ENCODE results near the gene AOC3.

Gene AOC3

GRCh38 chr17:42891539-42892152 lies 40.6 kb downstream of the AOC3 start:
- no peak overlapping the region for H4K8ac ChIP-seq (ENCODE audit: low read depth, low read length)
- H3K27ac ChIP-seq (ENCODE audit: low read depth, low read length): no peak overlapping the region
- no peak overlapping the region for H2BK15ac ChIP-seq (replicated peaks; ENCODE audit: low read depth)
- H3K56ac ChIP-seq (ENCODE audit: low read length): no peak overlapping the region
- no peak overlapping the region for H4K5ac ChIP-seq (ENCODE audit: low read length)
- H3K9ac ChIP-seq (ENCODE audit: low read length): no peak overlapping the region
- no CpG with 5 or more reads among the region's 10 CpGs for WGBS (ENCODE audit: extremely low coverage, insufficient coverage, low lambda C conversion rate)
- H3K79me2 ChIP-seq (ENCODE audit: control insufficient read depth, insufficient read depth, low read length): no peaks in the 10 kb centered on the region
- no peak overlapping the region for H2BK5ac ChIP-seq (ENCODE audit: low read length)
- peak; percentile 28 for DNase-seq
- no peak overlapping the region for H2BK120ac ChIP-seq (ENCODE audit: low read depth, low read length)
- no peaks in the 10 kb centered on the region for H3K4me1 ChIP-seq (ENCODE audit: control insufficient read depth, low read depth, low read length)
- H3K23ac ChIP-seq (ENCODE audit: low read length): no peak overlapping the region
- no peak overlapping the region for H3K18ac ChIP-seq (ENCODE audit: low read length)
- no peak overlapping the region for H3K4ac ChIP-seq (ENCODE audit: low read depth, low read length)
- H3K27me3 ChIP-seq (ENCODE audit: insufficient read depth, low read length, poor library complexity): no peaks in the 10 kb centered on the region
- H3K4me2 ChIP-seq (ENCODE audit: low read length): no peak overlapping the region
- no peak overlapping the region for H2AK5ac ChIP-seq (ENCODE audit: low read length)
- H3K4me3 ChIP-seq (ENCODE audit: low read length): no peak overlapping the region
- H3K36me3 ChIP-seq (ENCODE audit: control insufficient read depth, insufficient read depth, low read length): no peaks in the 10 kb centered on the region
- H3K79me1 ChIP-seq (ENCODE audit: low read length): no peaks in the 10 kb centered on the region

GRCh38 chr17:42893359-42893758 lies 42.4 kb downstream of the AOC3 start:
- no peaks in the 10 kb centered on the region for H3K79me2 ChIP-seq (ENCODE audit: control insufficient read depth, insufficient read depth, low read length)
- no peak overlapping the region for H2AK5ac ChIP-seq (ENCODE audit: low read length)
- H3K36me3 ChIP-seq (ENCODE audit: control insufficient read depth, insufficient read depth, low read length): no peaks in the 10 kb centered on the region
- H3K56ac ChIP-seq (ENCODE audit: low read length): no peak overlapping the region
- no peak overlapping the region for H3K27ac ChIP-seq (ENCODE audit: low read depth, low read length)
- no peak overlapping the region for H3K9ac ChIP-seq (ENCODE audit: low read length)
- no CpG with 5 or more reads among the region's 4 CpGs for WGBS (ENCODE audit: extremely low coverage, insufficient coverage, low lambda C conversion rate)
- no peak overlapping the region for H3K4me2 ChIP-seq (ENCODE audit: low read length)
- no peak overlapping the region for H2BK120ac ChIP-seq (ENCODE audit: low read depth, low read length)
- no peak overlapping the region for H3K23ac ChIP-seq (ENCODE audit: low read length)
- no peak overlapping the region for H2BK15ac ChIP-seq (replicated peaks; ENCODE audit: low read depth)
- no peak overlapping the region for H2BK5ac ChIP-seq (ENCODE audit: low read length)
- no peak overlapping the region for H3K4ac ChIP-seq (ENCODE audit: low read depth, low read length)
- no peak for DNase-seq
- no peak overlapping the region for H3K4me3 ChIP-seq (ENCODE audit: low read length)
- H3K18ac ChIP-seq (ENCODE audit: low read length): no peak overlapping the region
- no peak overlapping the region for H4K8ac ChIP-seq (ENCODE audit: low read depth, low read length)
- no peaks in the 10 kb centered on the region for H3K79me1 ChIP-seq (ENCODE audit: low read length)
- H3K27me3 ChIP-seq (ENCODE audit: insufficient read depth, low read length, poor library complexity): no peaks in the 10 kb centered on the region
- H3K4me1 ChIP-seq (ENCODE audit: control insufficient read depth, low read depth, low read length): no peaks in the 10 kb centered on the region
- no peak overlapping the region for H4K5ac ChIP-seq (ENCODE audit: low read length)

GRCh38 chr17:42894283-42895184 lies 43.5 kb downstream of the AOC3 start:
- H3K4me2 ChIP-seq (ENCODE audit: low read length): no peak overlapping the region
- H2BK120ac ChIP-seq (ENCODE audit: low read depth, low read length): no peak overlapping the region
- H4K8ac ChIP-seq (ENCODE audit: low read depth, low read length): no peak overlapping the region
- no peaks in the 10 kb centered on the region for H3K79me2 ChIP-seq (ENCODE audit: control insufficient read depth, insufficient read depth, low read length)
- no peaks in the 10 kb centered on the region for H3K27me3 ChIP-seq (ENCODE audit: insufficient read depth, low read length, poor library complexity)
- no peak overlapping the region for H3K4me3 ChIP-seq (ENCODE audit: low read length)
- no peak overlapping the region for H2AK5ac ChIP-seq (ENCODE audit: low read length)
- no peak overlapping the region for H3K18ac ChIP-seq (ENCODE audit: low read length)
- no peak overlapping the region for H3K4ac ChIP-seq (ENCODE audit: low read depth, low read length)
- no CpG with 5 or more reads among the region's 12 CpGs for WGBS (ENCODE audit: extremely low coverage, insufficient coverage, low lambda C conversion rate)
- H2BK5ac ChIP-seq (ENCODE audit: low read length): no peak overlapping the region
- H3K56ac ChIP-seq (ENCODE audit: low read length): no peak overlapping the region
- H3K36me3 ChIP-seq (ENCODE audit: control insufficient read depth, insufficient read depth, low read length): no peaks in the 10 kb centered on the region
- no peak overlapping the region for H2BK15ac ChIP-seq (replicated peaks; ENCODE audit: low read depth)
- H3K23ac ChIP-seq (ENCODE audit: low read length): no peak overlapping the region
- no peak overlapping the region for H4K5ac ChIP-seq (ENCODE audit: low read length)
- H3K27ac ChIP-seq (ENCODE audit: low read depth, low read length): no peak overlapping the region
- H3K79me1 ChIP-seq (ENCODE audit: low read length): no peaks in the 10 kb centered on the region
- no peak for DNase-seq
- no peak overlapping the region for H3K9ac ChIP-seq (ENCODE audit: low read length)
- no peaks in the 10 kb centered on the region for H3K4me1 ChIP-seq (ENCODE audit: control insufficient read depth, low read depth, low read length)

GRCh38 chr17:42895185-42895555 lies 44.2 kb downstream of the AOC3 start:
- H3K27ac ChIP-seq (ENCODE audit: low read depth, low read length): no peak overlapping the region
- DNase-seq: no peak

GRCh38 chr17:42898147-42898811 lies 47.3 kb downstream of the AOC3 start:
- H2BK15ac ChIP-seq (replicated peaks; ENCODE audit: low read depth): no peak overlapping the region
- no peaks in the 10 kb centered on the region for H3K36me3 ChIP-seq (ENCODE audit: control insufficient read depth, insufficient read depth, low read length)
- no peak overlapping the region for H3K9ac ChIP-seq (ENCODE audit: low read length)
- DNase-seq: no peak
- no peaks in the 10 kb centered on the region for H3K4me1 ChIP-seq (ENCODE audit: control insufficient read depth, low read depth, low read length)
- no peak overlapping the region for H2BK120ac ChIP-seq (ENCODE audit: low read depth, low read length)
- no peaks in the 10 kb centered on the region for H3K79me2 ChIP-seq (ENCODE audit: control insufficient read depth, insufficient read depth, low read length)
- no peak overlapping the region for H2BK5ac ChIP-seq (ENCODE audit: low read length)
- no peak overlapping the region for H3K4me3 ChIP-seq (ENCODE audit: low read length)
- WGBS (ENCODE audit: extremely low coverage, insufficient coverage, low lambda C conversion rate): no CpG with 5 or more reads among the region's 7 CpGs
- no peaks in the 10 kb centered on the region for H3K79me1 ChIP-seq (ENCODE audit: low read length)
- H4K5ac ChIP-seq (ENCODE audit: low read length): no peak overlapping the region
- H3K27me3 ChIP-seq (ENCODE audit: insufficient read depth, low read length, poor library complexity): no peaks in the 10 kb centered on the region
- H3K27ac ChIP-seq (ENCODE audit: low read depth, low read length): no peak overlapping the region
- no peak overlapping the region for H4K8ac ChIP-seq (ENCODE audit: low read depth, low read length)
- no peak overlapping the region for H3K56ac ChIP-seq (ENCODE audit: low read length)
- no peak overlapping the region for H2AK5ac ChIP-seq (ENCODE audit: low read length)
- H3K4ac ChIP-seq (ENCODE audit: low read depth, low read length): no peak overlapping the region
- no peak overlapping the region for H3K4me2 ChIP-seq (ENCODE audit: low read length)
- H3K18ac ChIP-seq (ENCODE audit: low read length): no peak overlapping the region
- H3K23ac ChIP-seq (ENCODE audit: low read length): no peak overlapping the region

More at GRCh38 chr17:42895185-42895555, 44.2 kb downstream of the AOC3 start:
- no peak overlapping the region for H4K5ac ChIP-seq (ENCODE audit: low read length)
- H2BK15ac ChIP-seq (replicated peaks; ENCODE audit: low read depth): no peak overlapping the region
- no peaks in the 10 kb centered on the region for H3K79me2 ChIP-seq (ENCODE audit: control insufficient read depth, insufficient read depth, low read length)
- no peak overlapping the region for H2AK5ac ChIP-seq (ENCODE audit: low read length)
- WGBS (ENCODE audit: extremely low coverage, insufficient coverage, low lambda C conversion rate): no CpG with 5 or more reads among the region's 2 CpGs
- no peak overlapping the region for H3K4me2 ChIP-seq (ENCODE audit: low read length)
- H3K18ac ChIP-seq (ENCODE audit: low read length): no peak overlapping the region
- H4K8ac ChIP-seq (ENCODE audit: low read depth, low read length): no peak overlapping the region
- H3K56ac ChIP-seq (ENCODE audit: low read length): no peak overlapping the region
- no peak overlapping the region for H3K23ac ChIP-seq (ENCODE audit: low read length)
- H3K79me1 ChIP-seq (ENCODE audit: low read length): no peaks in the 10 kb centered on the region
- no peak overlapping the region for H3K4ac ChIP-seq (ENCODE audit: low read depth, low read length)
- H3K27me3 ChIP-seq (ENCODE audit: insufficient read depth, low read length, poor library complexity): no peaks in the 10 kb centered on the region
- H3K9ac ChIP-seq (ENCODE audit: low read length): no peak overlapping the region
- no peak overlapping the region for H2BK120ac ChIP-seq (ENCODE audit: low read depth, low read length)
- H2BK5ac ChIP-seq (ENCODE audit: low read length): no peak overlapping the region
- no peak overlapping the region for H3K4me3 ChIP-seq (ENCODE audit: low read length)
- H3K36me3 ChIP-seq (ENCODE audit: control insufficient read depth, insufficient read depth, low read length): no peaks in the 10 kb centered on the region
- no peaks in the 10 kb centered on the region for H3K4me1 ChIP-seq (ENCODE audit: control insufficient read depth, low read depth, low read length)

Data from mesendoderm (in vitro differentiated cells).